ENCODE data around the gene AGTRAP.

The AGTRAP gene

GRCh38 chr1:11725616-11726015 is 10.3 kb upstream of the AGTRAP start:
- H3K4me3 ChIP-seq (ENCODE audit: low read depth, low read length): no peak overlapping the region
- no peak for DNase-seq (ENCODE audit: low read depth, low spot score)
- TF ChIP-seq CTCF (IDR thresholded peaks at IDR 0.05; ENCODE audit: low read depth, low read length): no peak
- in situ Hi-C loops (cut with HindIII; ENCODE audit: low sequenced_read_pairs): no loop called here

- no peak for DNase-seq (ENCODE audit: low read depth, low spot score)
- no peak for TF ChIP-seq CTCF (IDR thresholded peaks at IDR 0.05; ENCODE audit: low read depth, low read length)
- in situ Hi-C loops (cut with HindIII; ENCODE audit: low sequenced_read_pairs): no loop called here
- no peak overlapping the region for H3K4me3 ChIP-seq (ENCODE audit: low read depth, low read length)
Measured at GRCh38 chr1:11727119-11727518, 8.8 kb upstream of the AGTRAP start.

GRCh38 chr1:11728126-11728806 is 7.7 kb upstream of the AGTRAP start:
- in situ Hi-C loops (cut with HindIII; ENCODE audit: low sequenced_read_pairs): no loop called here
- DNase-seq (ENCODE audit: low read depth, low spot score): no peak
- no peak for TF ChIP-seq CTCF (IDR thresholded peaks at IDR 0.05; ENCODE audit: low read depth, low read length)
- H3K4me3 ChIP-seq (ENCODE audit: low read depth, low read length): no peak overlapping the region

GRCh38 chr1:11729155-11729497 is 6.8 kb upstream of the AGTRAP start:
- no peak overlapping the region for H3K4me3 ChIP-seq (ENCODE audit: low read depth, low read length)
- DNase-seq (ENCODE audit: low read depth, low spot score): no peak
- TF ChIP-seq CTCF (IDR thresholded peaks at IDR 0.05; ENCODE audit: low read depth, low read length): no peak
- in situ Hi-C loops (cut with HindIII; ENCODE audit: low sequenced_read_pairs): no loop called here

GRCh38 chr1:11729498-11730428 is 6.2 kb upstream of the AGTRAP start:
- DNase-seq (ENCODE audit: low read depth, low spot score): no peak
- no peak for TF ChIP-seq CTCF (IDR thresholded peaks at IDR 0.05; ENCODE audit: low read depth, low read length)
- in situ Hi-C loops (cut with HindIII; ENCODE audit: low sequenced_read_pairs): no loop called here
- no peak overlapping the region for H3K4me3 ChIP-seq (ENCODE audit: low read depth, low read length)

GRCh38 chr1:11730429-11730891 is 5.5 kb upstream of the AGTRAP start:
- DNase-seq (ENCODE audit: low read depth, low spot score): no peak
- no peak overlapping the region for H3K4me3 ChIP-seq (ENCODE audit: low read depth, low read length)

More at GRCh38 chr1:11730429-11730891, 5.5 kb upstream of the AGTRAP start:
- in situ Hi-C loops (cut with HindIII; ENCODE audit: low sequenced_read_pairs): no loop called here
- no peak for TF ChIP-seq CTCF (IDR thresholded peaks at IDR 0.05; ENCODE audit: low read depth, low read length)

Data from astrocyte of the spinal cord (primary cell).